Upper lobe of right lung (tissue), 1 donor: ENCODE measurements around the gene GTF2B. TPM values are rescaled to one million over a fixed set of nuclear protein-coding genes. Genes with fewer than 3 reads are reported as not detected.
"Not testable (repeated sequence)": the region's sequence is repeated elsewhere in the genome, so short reads cannot be mapped to it uniquely, and the experiment has no call there.

Experiments used
- ATAC-seq: fragments of 200-7000 bp; cut with Tn5 transposase; one replicate; pipeline ENCODE4 v1.9.1; 2020; ENCODE audit warnings: mild to moderate bottlenecking, moderate library complexity
- DNase-seq: peaks from one replicate; pipeline ENCODE4 v3.0.0-alpha.2; 2020
- H3K27ac ChIP-seq: fragments of 200-600 bp; one replicate; pipeline ENCODE4 v1.8.0; 2022
- H3K27me3 ChIP-seq: fragments of 200-600 bp; one replicate; pipeline ENCODE4 v1.8.0; 2022; ENCODE audit warnings: mild to moderate bottlenecking
- H3K36me3 ChIP-seq: fragments of 200-600 bp; one replicate; pipeline ENCODE4 v1.8.0; 2022
- H3K4me1 ChIP-seq: fragments of 200-600 bp; one replicate; pipeline ENCODE4 v1.8.0; 2022
- H3K4me3 ChIP-seq: fragments of 200-600 bp; one replicate; pipeline ENCODE4 v1.8.0; 2022; ENCODE audit warnings: mild to moderate bottlenecking
- H3K9me3 ChIP-seq: fragments of 200-600 bp; one replicate; pipeline ENCODE4 v1.8.0; 2022
- intact Hi-C: fragments of 100-400 bp; cut with DNase I; formaldehyde crosslinking; loops from one replicate; pipeline ENCODE4 v1.11.0; 2022
- total RNA-seq: library from RNA; stranded (reverse); fragmentation: NEBNext Ultra II Directional; extraction: Animal tissue kit (Norgen Biotek cat#: 25700); gene quantifications from one replicate; pipeline ENCODE4 v1.2.1, GENCODE V29; 2021
- TF ChIP-seq, protein P1 (sequence below): fragments of 200-600 bp; IDR thresholded peaks from one replicate; pipeline ENCODE4 v1.8.0; 2022; ENCODE audit warnings: antibody characterized with exemption
- donor health status: DM: no; HTN: yes; CAD: no; lungs with severe emphysema.

The GTF2B gene
- total RNA-seq, 1 donor from 2014 or later, result 20.8 TPM

DNA sequence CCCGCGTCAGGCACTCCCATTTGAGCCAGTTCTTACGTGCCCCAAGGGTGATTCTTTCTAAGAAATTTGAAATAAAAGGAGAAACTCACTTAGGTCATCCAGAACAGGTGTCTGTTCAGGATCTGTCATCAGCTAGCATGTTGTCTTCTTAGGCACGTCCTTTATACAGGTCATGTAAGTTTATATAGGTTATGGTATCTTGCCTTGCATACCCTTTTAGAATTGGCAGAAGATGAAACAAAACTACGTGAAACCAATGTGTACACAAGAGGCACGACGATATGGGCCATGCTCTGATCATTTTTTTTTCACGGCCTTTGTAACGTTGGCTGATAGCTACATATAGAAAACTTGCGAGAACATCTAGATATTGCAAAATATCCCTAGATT is 579 bp upstream of the GTF2B start:
- Histone ChIP-seq H3K27ac (peak overlapping the region; percentile 95), H3K36me3 (peaks cover 5% of the 10 kb centered on the region), H3K27me3 (no peaks in the 10 kb centered on the region), H3K9me3 (no peaks in the 10 kb centered on the region), H3K4me3 (peak overlapping the region; percentile 96), H3K4me1 (peaks cover 18% of the 10 kb centered on the region)
- intact Hi-C loops, result no loop called here
- TF ChIP-seq, protein P1, sequence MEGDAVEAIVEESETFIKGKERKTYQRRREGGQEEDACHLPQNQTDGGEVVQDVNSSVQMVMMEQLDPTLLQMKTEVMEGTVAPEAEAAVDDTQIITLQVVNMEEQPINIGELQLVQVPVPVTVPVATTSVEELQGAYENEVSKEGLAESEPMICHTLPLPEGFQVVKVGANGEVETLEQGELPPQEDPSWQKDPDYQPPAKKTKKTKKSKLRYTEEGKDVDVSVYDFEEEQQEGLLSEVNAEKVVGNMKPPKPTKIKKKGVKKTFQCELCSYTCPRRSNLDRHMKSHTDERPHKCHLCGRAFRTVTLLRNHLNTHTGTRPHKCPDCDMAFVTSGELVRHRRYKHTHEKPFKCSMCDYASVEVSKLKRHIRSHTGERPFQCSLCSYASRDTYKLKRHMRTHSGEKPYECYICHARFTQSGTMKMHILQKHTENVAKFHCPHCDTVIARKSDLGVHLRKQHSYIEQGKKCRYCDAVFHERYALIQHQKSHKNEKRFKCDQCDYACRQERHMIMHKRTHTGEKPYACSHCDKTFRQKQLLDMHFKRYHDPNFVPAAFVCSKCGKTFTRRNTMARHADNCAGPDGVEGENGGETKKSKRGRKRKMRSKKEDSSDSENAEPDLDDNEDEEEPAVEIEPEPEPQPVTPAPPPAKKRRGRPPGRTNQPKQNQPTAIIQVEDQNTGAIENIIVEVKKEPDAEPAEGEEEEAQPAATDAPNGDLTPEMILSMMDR, result no peak
- DNase-seq, result no peak
- no peak for ATAC-seq

DNA sequence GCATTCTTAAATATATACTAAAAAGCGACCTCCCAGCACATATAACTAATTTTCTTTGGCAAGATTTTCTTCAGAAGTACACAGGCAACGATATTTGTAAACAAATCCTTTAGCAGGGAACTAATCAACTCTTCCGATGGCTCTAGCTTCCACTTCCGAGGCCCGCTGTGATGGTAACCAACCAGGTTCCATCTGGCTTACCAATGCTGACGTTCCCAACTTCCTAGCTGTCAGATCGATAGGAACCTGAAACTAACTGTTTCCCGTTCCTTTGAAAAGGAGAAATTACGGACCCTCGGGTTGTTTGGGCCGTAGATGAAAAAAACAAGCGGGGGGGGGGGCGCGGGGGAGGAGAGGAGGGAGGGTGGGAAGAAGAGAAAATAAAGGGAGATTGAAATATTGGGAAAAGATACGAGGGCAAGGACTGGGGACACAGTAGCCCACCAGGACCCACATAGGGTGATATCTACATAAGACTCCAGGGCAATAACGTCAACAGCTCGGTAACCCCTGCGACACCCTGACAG is 513 bp downstream of the GTF2B start:
- DNase-seq (no peak), ATAC-seq (peak; percentile 37)
- Histone ChIP-seq H3K4me3 (peak overlapping the region; percentile 96), H3K27me3 (no peaks in the 10 kb centered on the region), H3K27ac (peak overlapping the region; percentile 95), H3K36me3 (peaks cover 16% of the 10 kb centered on the region), H3K9me3 (no peaks in the 10 kb centered on the region), H3K4me1 (peaks cover 18% of the 10 kb centered on the region)
- TF ChIP-seq, protein P1, result no peak
- intact Hi-C loops, result no loop called here

DNA sequence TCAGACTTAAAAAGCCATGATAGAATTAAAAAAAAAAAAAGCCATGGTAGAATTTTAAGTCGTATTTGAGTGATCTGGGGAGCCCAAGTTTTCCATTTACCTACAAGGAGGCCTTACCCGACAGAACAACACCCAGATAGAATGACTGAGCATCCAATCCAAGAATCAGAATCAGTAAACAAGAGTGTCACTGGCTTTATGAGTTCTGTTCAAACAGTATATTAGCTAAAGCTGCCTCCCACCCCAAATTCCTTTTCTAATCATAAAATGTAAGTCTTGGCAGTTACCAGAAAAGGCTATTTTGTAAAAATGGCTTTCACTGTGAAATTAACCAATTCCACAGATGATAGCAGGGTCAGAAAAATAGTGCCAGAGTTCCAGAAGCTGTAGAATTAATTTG is 1.2 kb downstream of the GTF2B start:
- Histone ChIP-seq H3K4me1 (peaks cover 18% of the 10 kb centered on the region), H3K4me3 (peak overlapping the region; percentile 96), H3K27ac (no peak overlapping the region), H3K36me3 (peaks cover 23% of the 10 kb centered on the region), H3K27me3 (no peaks in the 10 kb centered on the region), H3K9me3 (no peaks in the 10 kb centered on the region)
- DNase-seq, result no peak
- TF ChIP-seq, protein P1, result no peak
- intact Hi-C loops, result no loop called here
- ATAC-seq, result no peak

DNA sequence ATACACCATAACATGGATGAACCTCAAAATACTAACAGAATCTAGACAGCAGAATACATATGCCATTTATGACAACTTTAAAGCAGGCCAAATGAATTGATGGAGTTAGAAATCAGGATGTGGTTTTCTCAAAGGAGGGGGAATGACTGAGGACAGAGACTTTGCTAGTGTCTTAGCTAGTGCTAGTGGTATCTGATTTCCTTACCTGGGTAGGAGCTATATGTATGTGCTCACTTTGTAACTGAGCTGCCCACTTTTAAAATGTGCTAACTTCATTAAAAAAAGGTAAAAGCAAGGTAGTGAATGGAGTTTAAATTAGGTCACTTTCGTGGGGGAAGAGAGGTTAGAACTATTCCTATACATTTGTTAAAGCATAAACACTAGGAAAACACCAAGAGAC is 2.6 kb downstream of the GTF2B start:
- ATAC-seq (no peak), DNase-seq (no peak)
- Histone ChIP-seq H3K4me1 (peaks cover 18% of the 10 kb centered on the region), H3K4me3 (no peak overlapping the region), H3K9me3 (no peaks in the 10 kb centered on the region), H3K27me3 (no peaks in the 10 kb centered on the region), H3K36me3 (peaks cover 37% of the 10 kb centered on the region), H3K27ac (no peak overlapping the region)
- intact Hi-C loops, result no loop called here
- TF ChIP-seq, protein P1, result no peak

DNA sequence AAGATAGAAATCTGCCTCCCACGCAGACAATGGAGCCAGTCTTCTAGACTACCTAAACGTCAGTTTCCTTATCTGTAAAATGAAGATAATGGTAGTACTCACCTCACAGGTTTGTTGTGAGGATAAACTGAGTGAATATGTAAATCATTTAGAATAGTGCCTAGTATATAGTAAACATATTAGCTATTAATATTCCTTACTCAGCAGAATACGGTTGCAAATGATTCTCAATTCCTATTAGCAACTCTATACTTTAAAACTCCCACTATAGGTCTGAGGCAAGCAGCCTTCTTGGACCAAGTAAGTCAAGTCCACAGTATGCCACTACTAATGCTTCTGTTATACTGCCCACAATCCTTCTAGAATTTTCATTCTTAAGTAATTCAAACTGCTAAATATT is 5.4 kb downstream of the GTF2B start:
- Histone ChIP-seq H3K4me3 (no peak overlapping the region), H3K4me1 (peaks cover 27% of the 10 kb centered on the region), H3K36me3 (peaks cover 65% of the 10 kb centered on the region), H3K9me3 (no peaks in the 10 kb centered on the region), H3K27ac (no peak overlapping the region), H3K27me3 (no peaks in the 10 kb centered on the region)
- ATAC-seq, result no peak
- TF ChIP-seq, protein P1, result no peak
- intact Hi-C loops, result no loop called here
- no peak for DNase-seq

DNA sequence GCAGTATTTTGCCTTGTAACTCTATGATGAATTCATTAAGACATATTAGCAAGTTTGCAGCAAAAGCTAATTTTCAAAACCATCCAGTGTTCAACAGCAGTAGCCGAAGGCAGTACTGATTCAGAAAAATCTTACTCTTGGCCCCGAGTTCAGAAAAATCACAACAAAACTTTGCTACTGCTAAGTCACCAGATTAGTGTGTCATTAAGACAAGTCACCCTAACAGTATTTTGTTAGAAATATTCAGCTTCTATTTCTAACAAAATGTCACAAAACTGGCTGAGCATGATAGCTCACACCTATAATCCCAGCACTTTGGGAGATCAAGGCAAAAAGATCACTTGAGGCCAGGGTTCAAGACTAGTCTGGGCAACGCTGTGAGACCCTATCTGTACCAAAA is 8.2 kb downstream of the GTF2B start:
- Histone ChIP-seq H3K9me3 (no peaks in the 10 kb centered on the region), H3K27ac (no peak overlapping the region), H3K36me3 (peaks cover 73% of the 10 kb centered on the region), H3K27me3 (no peaks in the 10 kb centered on the region), H3K4me1 (peaks cover 13% of the 10 kb centered on the region), H3K4me3 (no peak overlapping the region)
- intact Hi-C loops, result no loop called here
- ATAC-seq (no peak), DNase-seq (no peak)
- TF ChIP-seq, protein P1, result no peak

DNA sequence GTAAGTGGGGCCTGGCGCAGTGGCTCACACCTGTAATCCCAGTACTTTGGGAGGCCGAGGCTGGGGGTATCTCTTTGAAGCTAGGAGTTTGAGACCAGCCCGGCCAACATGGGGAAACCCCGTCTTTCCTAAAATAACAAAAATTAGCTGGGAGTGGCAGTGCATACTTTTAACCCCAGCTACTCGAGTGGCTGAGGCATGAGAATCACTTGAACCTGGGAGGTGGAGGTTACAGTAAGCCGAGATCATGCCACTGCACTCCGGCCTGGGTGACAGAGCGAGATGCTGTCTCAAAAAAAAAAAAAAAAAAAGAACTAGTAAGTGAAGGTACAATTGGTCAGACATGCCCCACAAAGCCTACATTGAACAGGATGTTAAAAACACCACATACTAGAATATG is 10.7 kb downstream of the GTF2B start:
- peak; percentile 73 for ATAC-seq
- H3K4me3 ChIP-seq, H3K9me3 ChIP-seq, H3K27ac ChIP-seq, intact Hi-C loops, H3K27me3 ChIP-seq, DNase-seq: not testable (repeated sequence)
- Histone ChIP-seq H3K36me3 (peaks cover 56% of the 10 kb centered on the region), H3K4me1 (peaks cover 25% of the 10 kb centered on the region)
